IMR-90 (cell line): ENCODE measurements around the gene WDR27. TPM values are rescaled to one million over a fixed set of nuclear protein-coding genes. Genes with fewer than 3 reads are reported as not detected.

Experiments used
- ATAC-seq: fragments of 200-7000 bp; cut with Tn5 transposase; 2 replicates; pipeline ENCODE4 v1.9.1; 2020; ENCODE audit warnings: low read depth, mild to moderate bottlenecking, moderate library complexity
- BruUV-seq: library from RNA; stranded (reverse); fragments of 400-500 nt; replicated peaks from 2 replicates; lab custom pipeline; 2021; lab: Mats Ljungman, UMichigan
- CTCF ChIA-PET: fragments of 300-600 bp; formaldehyde crosslinking; extraction: SDS; loops from one replicate; lab custom pipeline; 2021; ENCODE audit warnings: antibody characterized with exemption; lab: Yijun Ruan, JAX
- POLR2A ChIA-PET: fragments of 300-600 bp; sonication (Branson Sonifier 250); formaldehyde crosslinking; loops from one replicate; lab custom pipeline; 2022; ENCODE audit warnings: antibody characterized with exemption; ENCODE audit not compliant: unreplicated experiment; lab: Charles Lee
- DNase-seq: peaks from one replicate; pipeline ENCODE4 v3.0.0; 2013
- H2AFZ ChIP-seq: replicated peaks from 2 replicates; pipeline ENCODE3; 2013; ENCODE audit warnings: low read length, mild to moderate bottlenecking; ENCODE audit not compliant: poor library complexity
- H2AK5ac ChIP-seq: 2 replicates; pipeline ENCODE4 v1.6.1; 2013; ENCODE audit warnings: low read depth, low read length, inconsistent platforms
- H2AK9ac ChIP-seq: replicated peaks from 2 replicates; pipeline ENCODE3; 2013; ENCODE audit warnings: mild to moderate bottlenecking, low read depth, low read length, moderate library complexity; ENCODE audit not compliant: poor library complexity
- H2BK120ac ChIP-seq: 2 replicates; pipeline ENCODE4 v1.6.1; 2013; ENCODE audit warnings: low read depth, low read length, inconsistent platforms
- H2BK15ac ChIP-seq: 3 replicates; pipeline ENCODE4 v1.6.1; 2013; ENCODE audit warnings: low read depth, low read length, inconsistent platforms
- H2BK20ac ChIP-seq: 2 replicates; pipeline ENCODE4 v1.6.1; 2013; ENCODE audit warnings: low read depth, mild to moderate bottlenecking, inconsistent platforms, low read length, moderate library complexity
- H2BK5ac ChIP-seq: 2 replicates; pipeline ENCODE4 v1.6.1; 2013; ENCODE audit warnings: mild to moderate bottlenecking, low read depth, low read length, inconsistent platforms; ENCODE audit not compliant: poor library complexity, severe bottlenecking
- H3K14ac ChIP-seq: replicated peaks from 2 replicates; pipeline ENCODE4 v1.6.1; 2013; ENCODE audit warnings: low read depth, low read length, inconsistent platforms
- H3K18ac ChIP-seq: 2 replicates; pipeline ENCODE4 v1.6.1; 2013; ENCODE audit warnings: low read depth, low read length, control low read depth
- H3K23ac ChIP-seq: 2 replicates; pipeline ENCODE4 v1.6.1; 2013; ENCODE audit warnings: low read depth, low read length, inconsistent platforms
- H3K27ac ChIP-seq: 2 replicates; pipeline ENCODE4 v1.5.1; 2013; ENCODE audit warnings: mild to moderate bottlenecking, control low read depth, low read length; ENCODE audit not compliant: insufficient read depth
- H3K27me3 ChIP-seq: 2 replicates; pipeline ENCODE4 v1.6.1; 2013; ENCODE audit warnings: low read length; ENCODE audit not compliant: control insufficient read depth, insufficient read depth
- H3K36me3 ChIP-seq: 2 replicates; pipeline ENCODE4 v1.6.1; 2013; ENCODE audit warnings: low read length, mixed read lengths; ENCODE audit not compliant: control insufficient read depth, insufficient read depth
- H3K4ac ChIP-seq: 2 replicates; pipeline ENCODE4 v1.6.1; 2013; ENCODE audit warnings: low read depth, low read length, inconsistent platforms
- H3K4me1 ChIP-seq: 2 replicates; pipeline ENCODE4 v1.6.1; 2013; ENCODE audit warnings: low read length, mixed read lengths; ENCODE audit not compliant: control insufficient read depth, insufficient read depth
- H3K4me2 ChIP-seq: 2 replicates; pipeline ENCODE4 v1.6.1; 2013; ENCODE audit warnings: low read depth, mild to moderate bottlenecking, control low read depth, low read length, moderate library complexity
- H3K4me3 ChIP-seq: 2 replicates; pipeline ENCODE4 v1.5.1; 2013; ENCODE audit warnings: low read depth, mild to moderate bottlenecking, control low read depth, low read length, moderate library complexity; ENCODE audit not compliant: insufficient read depth
- H3K56ac ChIP-seq: 2 replicates; pipeline ENCODE4 v1.6.1; 2013; ENCODE audit warnings: low read length, inconsistent platforms; ENCODE audit not compliant: insufficient read depth; ENCODE audit errors: extremely low read depth
- H3K79me1 ChIP-seq, 2 experiments: 2 replicates each; pipeline ENCODE4 v1.6.1; 2013; ENCODE audit warnings: low read length in 2 of 2, inconsistent platforms in 1 of 2, low read depth in 1 of 2
- H3K9ac ChIP-seq: 2 replicates; pipeline ENCODE4 v1.6.1; 2013; ENCODE audit warnings: low read depth, low read length, control low read depth
- H3K9me1 ChIP-seq: 2 replicates; pipeline ENCODE4 v1.6.1; 2013; ENCODE audit warnings: low read length, inconsistent platforms; ENCODE audit not compliant: insufficient read depth
- H3K9me3 ChIP-seq: 2 replicates; pipeline ENCODE4 v1.6.1; 2013; ENCODE audit warnings: low read length; ENCODE audit not compliant: control insufficient read depth, insufficient read depth
- H4K20me1 ChIP-seq: 2 replicates; pipeline ENCODE4 v1.6.1; 2013; ENCODE audit warnings: low read length, inconsistent platforms; ENCODE audit not compliant: insufficient read depth
- H4K5ac ChIP-seq: 2 replicates; pipeline ENCODE4 v1.6.1; 2013; ENCODE audit warnings: mild to moderate bottlenecking, low read depth, low read length, control low read depth
- H4K8ac ChIP-seq, 2 experiments: 2 replicates each; pipeline ENCODE4 v1.6.1; 2013; ENCODE audit warnings: low read depth in 2 of 2, low read length in 2 of 2, control low read depth in 1 of 2, inconsistent platforms in 1 of 2
- H4K91ac ChIP-seq: 2 replicates; pipeline ENCODE4 v1.6.1; 2013; ENCODE audit warnings: low read depth, low read length, inconsistent platforms; ENCODE audit not compliant: insufficient read depth
- BHLHE40 ChIP-seq: fragments of 150-350 bp; IDR thresholded peaks from 2 replicates; pipeline ENCODE4 v1.6.1; 2016; ENCODE audit warnings: mild to moderate bottlenecking, low read depth, low read length
- MAFK ChIP-seq: IDR thresholded peaks from 2 replicates; pipeline ENCODE4 v1.6.1; 2012; ENCODE audit warnings: low read depth, low read length, improper control_type of control experiment
- SMC3 ChIP-seq: fragments of 150-350 bp; IDR thresholded peaks from 2 replicates; pipeline ENCODE4 v1.6.1; 2016; ENCODE audit warnings: low read depth, mild to moderate bottlenecking, antibody characterized with exemption, low read length, moderate library complexity
- WGBS, 2 experiments: methylation state at CpG; one replicate each; pipeline versions ENCODE4 v1.1.5 to v1.1.7; 2013; ENCODE audit warnings: missing lambda C conversion rate in 2 of 2; ENCODE audit not compliant: insufficient read length in 1 of 2; ENCODE audit errors: extremely low coverage in 2 of 2; 5-methylcytosine and 5-hydroxymethylcytosine counted together
- dilution Hi-C: fragments of 300-500 bp; cut with HindIII; formaldehyde crosslinking; loops from one replicate; pipeline ENCODE4 v1.14.3; 2018; ENCODE audit warnings: low sequenced_read_pairs; ENCODE audit not compliant: unreplicated experiment
- in situ Hi-C: fragments of 300-500 bp; cut with MboI; formaldehyde crosslinking; loops from 3 replicates; pipeline ENCODE4 v1.14.3; 2019; ENCODE audit warnings: low sequenced_read_pairs, inconsistent platforms, mixed read lengths
- intact Hi-C: fragments of 100-400 bp; cut with micrococcal nuclease; formaldehyde crosslinking; loops from 2 replicates; pipeline ENCODE4 v1.10.0; 2022
- polyA plus RNA-seq, 3 experiments: library from polyadenylated mRNA; depleted of rRNA; stranded (reverse); fragments of >200 nt; gene quantifications; 2 replicates each; pipeline ENCODE4 v1.2.3, GENCODE V29; 2012; ENCODE audit warnings: low replicate concordance in 1 of 3
- total RNA-seq: library from RNA; depleted of rRNA; stranded (reverse); fragments of >200 nt; gene quantifications from 2 replicates; pipeline ENCODE4 v1.2.3, GENCODE V29; 2012

Gene WDR27
- total and polyA plus RNA-seq, 2 of the 4 experiments (the other 2 are of a cell fraction), result 7.0 to 18.5 TPM

DNA sequence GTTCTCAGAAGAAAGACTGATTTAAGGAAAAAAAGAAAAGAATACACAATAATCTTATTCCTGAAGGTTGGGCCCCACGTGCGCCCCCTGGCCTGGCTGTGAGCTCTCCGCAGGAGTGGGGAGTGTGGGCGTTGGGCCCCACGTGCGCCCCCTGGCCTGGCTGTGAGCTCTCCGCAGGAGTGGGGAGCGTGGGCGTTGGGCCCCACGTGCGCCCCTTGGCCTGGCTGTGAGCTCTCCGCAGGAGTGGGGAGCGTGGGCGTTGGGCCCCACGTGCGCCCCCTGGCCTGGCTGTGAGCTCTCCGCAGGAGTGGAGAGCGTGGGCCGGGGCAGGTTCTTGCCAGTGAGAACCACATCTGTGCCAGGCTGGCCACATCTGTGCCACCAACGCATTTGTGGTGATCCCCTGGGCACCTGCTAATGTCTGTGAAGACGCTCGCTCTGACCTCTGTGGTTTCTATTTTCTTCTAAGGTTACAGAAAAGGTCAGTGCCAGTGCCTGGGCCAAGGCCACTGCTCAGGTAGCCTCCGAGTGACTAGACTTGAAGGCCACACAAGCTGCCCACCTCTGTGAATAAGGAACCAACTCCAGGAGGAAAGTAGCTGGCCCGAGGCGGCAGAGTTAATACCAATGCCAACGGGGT, 41.0 kb downstream of the WDR27 start:
- H2BK5ac ChIP-seq, result no peak overlapping the region
- H4K91ac ChIP-seq, result no peak overlapping the region
- intact Hi-C loops, result no loop called here
- H3K56ac ChIP-seq, result no peak overlapping the region
- no peak overlapping the region for H3K4me2 ChIP-seq
- H4K8ac ChIP-seq, result no peak overlapping the region
- H3K36me3 ChIP-seq, result peaks cover 53% of the 10 kb centered on the region
- H2AK9ac ChIP-seq, result no peak overlapping the region
- no TSS peak for BruUV-seq
- no peak overlapping the region for H3K18ac ChIP-seq
- no peak overlapping the region for H3K27ac ChIP-seq
- no peak overlapping the region for H2AFZ ChIP-seq
- H3K14ac ChIP-seq, result no peak overlapping the region
- H2BK15ac ChIP-seq, result no peak overlapping the region
- H3K9ac ChIP-seq, result no peak overlapping the region
- dilution Hi-C loops, result no loop called here
- no peak overlapping the region for H2BK20ac ChIP-seq
- no peaks in the 10 kb centered on the region for H4K20me1 ChIP-seq
- H3K9me1 ChIP-seq, result no peaks in the 10 kb centered on the region; the same call in 1 of the 2 replicates
- WGBS, 2 experiments, result 91% methylated on average over 9 of the region's 26 CpGs; no CpG with 5 or more reads in 1 of the 2 experiments
- H2BK120ac ChIP-seq, result no peak overlapping the region
- H3K9me3 ChIP-seq, result no peaks in the 10 kb centered on the region
- ChIA-PET CTCF (no interaction called here), POLR2A (no interaction called here)
- ATAC-seq, result no peak
- H3K79me1 ChIP-seq, result no peaks in the 10 kb centered on the region
- H3K4me3 ChIP-seq, result no peak overlapping the region
- H3K4ac ChIP-seq, result no peak overlapping the region
- in situ Hi-C loops, result no loop called here
- H2AK5ac ChIP-seq, result no peak overlapping the region
- H4K5ac ChIP-seq, result no peak overlapping the region
- TF ChIP-seq SMC3 (no peak), MAFK (no peak), BHLHE40 (no peak)
- no peaks in the 10 kb centered on the region for H3K4me1 ChIP-seq
- H3K27me3 ChIP-seq, result no peaks in the 10 kb centered on the region
- H3K23ac ChIP-seq, result no peak overlapping the region
- no peak for DNase-seq
